Measurements from ENCODE around the gene NR2F2. TPM values are rescaled to one million over a fixed set of nuclear protein-coding genes. Genes with fewer than 3 reads are reported as not detected.

Gene NR2F2
- total RNA-seq, 1 donor from 2014 or later = 40.3 TPM

GRCh38 chr15:96300836-96301235, 29.7 kb upstream of the NR2F2 start:
- no peaks in the 10 kb centered on the region for H3K27me3 Mint-ChIP-seq
- DNase-seq (ENCODE audit: low spot score, unreplicated experiment) = no peak
- peaks cover 7% of the 10 kb centered on the region for H3K36me3 Mint-ChIP-seq (ENCODE audit: insufficient read depth)
- peaks cover 15% of the 10 kb centered on the region for H3K9me3 Mint-ChIP-seq (ENCODE audit: low read depth)
- no peak overlapping the region for H3K4me3 Mint-ChIP-seq (ENCODE audit: low read depth)
- no peak overlapping the region for H3K27ac Mint-ChIP-seq
- no peak for TF ChIP-seq CTCF (IDR thresholded peaks at IDR 0.05; ENCODE audit: unreplicated experiment)
- no peaks in the 10 kb centered on the region for H3K4me1 Mint-ChIP-seq (ENCODE audit: low read depth)

GRCh38 chr15:96303503-96304056, 26.9 kb upstream of the NR2F2 start:
- no peak for DNase-seq (ENCODE audit: low spot score, unreplicated experiment)
- no peaks in the 10 kb centered on the region for H3K27me3 Mint-ChIP-seq
- no peak overlapping the region for H3K27ac Mint-ChIP-seq
- peaks cover 6% of the 10 kb centered on the region for H3K9me3 Mint-ChIP-seq (ENCODE audit: low read depth)
- H3K36me3 Mint-ChIP-seq (ENCODE audit: insufficient read depth) = peaks cover 3% of the 10 kb centered on the region
- H3K4me1 Mint-ChIP-seq (ENCODE audit: low read depth) = no peaks in the 10 kb centered on the region
- no peak overlapping the region for H3K4me3 Mint-ChIP-seq (ENCODE audit: low read depth)
- no peak for TF ChIP-seq CTCF (IDR thresholded peaks at IDR 0.05; ENCODE audit: unreplicated experiment)

GRCh38 chr15:96304839-96305238, 25.7 kb upstream of the NR2F2 start:
- TF ChIP-seq CTCF (IDR thresholded peaks at IDR 0.05; ENCODE audit: unreplicated experiment) = no peak
- DNase-seq (ENCODE audit: low spot score, unreplicated experiment) = no peak
- Mint-ChIP-seq H3K27me3 (no peaks in the 10 kb centered on the region), H3K4me3 (ENCODE audit: low read depth) (no peak overlapping the region), H3K9me3 (ENCODE audit: low read depth) (no peaks in the 10 kb centered on the region), H3K4me1 (ENCODE audit: low read depth) (no peaks in the 10 kb centered on the region), H3K36me3 (ENCODE audit: insufficient read depth) (no peaks in the 10 kb centered on the region), H3K27ac (no peak overlapping the region)

GRCh38 chr15:96306321-96306720, 24.2 kb upstream of the NR2F2 start:
- no peak for DNase-seq (ENCODE audit: low spot score, unreplicated experiment)
- TF ChIP-seq CTCF (IDR thresholded peaks at IDR 0.05; ENCODE audit: unreplicated experiment) = no peak
- Mint-ChIP-seq H3K9me3 (ENCODE audit: low read depth) (no peaks in the 10 kb centered on the region), H3K4me3 (ENCODE audit: low read depth) (no peak overlapping the region), H3K27ac (no peak overlapping the region), H3K36me3 (ENCODE audit: insufficient read depth) (no peaks in the 10 kb centered on the region), H3K27me3 (no peaks in the 10 kb centered on the region), H3K4me1 (ENCODE audit: low read depth) (no peaks in the 10 kb centered on the region)

- TF ChIP-seq CTCF (IDR thresholded peaks at IDR 0.05; ENCODE audit: unreplicated experiment) = no peak
- Mint-ChIP-seq H3K9me3 (ENCODE audit: low read depth) (no peaks in the 10 kb centered on the region), H3K36me3 (ENCODE audit: insufficient read depth) (no peaks in the 10 kb centered on the region), H3K4me3 (ENCODE audit: low read depth) (no peak overlapping the region), H3K27ac (no peak overlapping the region), H3K4me1 (ENCODE audit: low read depth) (no peaks in the 10 kb centered on the region), H3K27me3 (no peaks in the 10 kb centered on the region)
- no peak for DNase-seq (ENCODE audit: low spot score, unreplicated experiment)
Measured at GRCh38 chr15:96307856-96308394, 22.6 kb upstream of the NR2F2 start.

Measured in progenitor cell of endocrine pancreas (in vitro differentiated cells).